B cell (primary cell): Measurements from ENCODE around the gene ONECUT3. TPM values are rescaled to one million over a fixed set of nuclear protein-coding genes. Genes with fewer than 3 reads are reported as not detected.
A peak's percentile ranks its signal among the peaks of the same experiment; 100 is the strongest.

Source experiments
- ATAC-seq: fragments of 200-7000 bp; cut with Tn5 transposase; one replicate; pipeline ENCODE4 v1.10.0; 2021; ENCODE audit warnings: low read depth, mild to moderate bottlenecking, moderate number of reproducible peaks, moderate library complexity
- CTCF ChIA-PET: fragments of 350-600 bp; sonication (Branson Sonifier 250); formaldehyde crosslinking; loops from one replicate; lab custom pipeline; 2021; ENCODE audit warnings: antibody characterized with exemption, inconsistent platforms; lab: Charles Lee
- POLR2A ChIA-PET: fragments of 350-600 bp; sonication (Branson Sonifier 250); formaldehyde crosslinking; loops from one replicate; lab custom pipeline; 2021; ENCODE audit warnings: antibody characterized with exemption; lab: Charles Lee
- DNase-seq: peaks from one replicate; pipeline ENCODE4 v3.0.0; 2013
- H2AFZ ChIP-seq: 2 replicates; pipeline ENCODE4 v1.6.1; 2012; ENCODE audit warnings: mild to moderate bottlenecking, low read depth, low read length; ENCODE audit not compliant: insufficient read depth, poor library complexity, severe bottlenecking
- H3K27ac ChIP-seq, 2 donors: 1 replicate in 1 of 2; 2 replicates in 1 of 2; pipeline ENCODE4 v1.5.1; 2012 to 2013; ENCODE audit warnings: low read length in 2 of 2, mild to moderate bottlenecking in 2 of 2, moderate library complexity in 1 of 2
- H3K27me3 ChIP-seq, 4 experiments: fragments of 200-600 bp in 1 of 4; sonication (generic) in 1 of 4; replicated peaks in 1 of 4; 1 replicate in 2 of 4; 2 replicates in 2 of 4; pipeline versions ENCODE4 v1.6.1 to v1.7.0; 2013 to 2016; ENCODE audit warnings: low read length in 3 of 4, mild to moderate bottlenecking in 2 of 4, mixed read lengths in 1 of 4, moderate library complexity in 1 of 4; ENCODE audit not compliant: insufficient read depth in 4 of 4, control insufficient read depth in 3 of 4; ENCODE audit errors: control extremely low read depth in 1 of 4
- H3K36me3 ChIP-seq, 2 experiments: replicated peaks in 1 of 2; 1 replicate in 1 of 2; 2 replicates in 1 of 2; pipeline versions ENCODE4 v1.6.1 to v1.7.1; 2013; ENCODE audit warnings: low read length in 1 of 2; ENCODE audit not compliant: insufficient read depth in 2 of 2, control insufficient read depth in 1 of 2; ENCODE audit errors: control extremely low read depth in 1 of 2, extremely low read depth in 1 of 2
- H3K4me1 ChIP-seq, 2 donors: fragments of 200-600 bp in 1 of 2; sonication (generic) in 1 of 2; 1 replicate in 1 of 2; 2 replicates in 1 of 2; pipeline versions ENCODE4 v1.5.1 to v1.6.1; 2013 to 2017; ENCODE audit warnings: low read length in 2 of 2; ENCODE audit not compliant: control insufficient read depth in 2 of 2, insufficient read depth in 2 of 2
- H3K4me2 ChIP-seq: replicated peaks from 2 replicates; pipeline ENCODE3; 2012; ENCODE audit warnings: mild to moderate bottlenecking, low read depth, low read length; ENCODE audit not compliant: poor library complexity, severe bottlenecking
- H3K4me3 ChIP-seq, 5 experiments: fragments of 200-600 bp in 1 of 5; sonication (generic) in 1 of 5; 1 replicate in 3 of 5; 2 replicates in 2 of 5; pipeline versions ENCODE4 v1.5.1 to v1.7.0; 2011 to 2016; ENCODE audit warnings: low read length in 4 of 5, mild to moderate bottlenecking in 4 of 5, low read depth in 2 of 5, control low read depth in 1 of 5, moderate library complexity in 1 of 5; ENCODE audit not compliant: insufficient read depth in 1 of 5; ENCODE audit errors: control extremely low read depth in 1 of 5, extremely low read depth in 1 of 5
- H3K79me2 ChIP-seq: fragments of 200-600 bp; sonication (generic); one replicate; pipeline ENCODE4 v1.6.0; 2016; ENCODE audit warnings: low read length; ENCODE audit not compliant: control insufficient read depth, insufficient read depth
- H3K9ac ChIP-seq: fragments of 200-600 bp; sonication (generic); 2 replicates; pipeline ENCODE4 v1.6.1; 2017; ENCODE audit warnings: mild to moderate bottlenecking, low read length, moderate library complexity
- H3K9me3 ChIP-seq, 3 donors: one replicate each; pipeline versions ENCODE4 v1.6.1 to v1.7.1; 2013; ENCODE audit warnings: low read length in 2 of 3; ENCODE audit not compliant: control insufficient read depth in 2 of 3, insufficient read depth in 1 of 3; ENCODE audit errors: control extremely low read depth in 1 of 3
- H4K20me1 ChIP-seq: 2 replicates; pipeline ENCODE4 v1.6.0; 2012; ENCODE audit warnings: mild to moderate bottlenecking, low read length; ENCODE audit not compliant: insufficient read depth, control insufficient read depth, poor library complexity, severe bottlenecking
- H3K27ac Mint-ChIP-seq: one replicate; pipeline ENCODE4 v1.8.0; 2021; ENCODE audit warnings: mixed read lengths
- H3K27me3 Mint-ChIP-seq: one replicate; pipeline ENCODE4 v1.8.0; 2021; ENCODE audit warnings: mixed read lengths
- H3K4me1 Mint-ChIP-seq: one replicate; pipeline ENCODE4 v1.8.0; 2021; ENCODE audit warnings: mixed read lengths
- H3K4me3 Mint-ChIP-seq: one replicate; pipeline ENCODE4 v1.8.0; 2021; ENCODE audit warnings: mixed read lengths
- H3K9me3 Mint-ChIP-seq: one replicate; pipeline ENCODE4 v1.8.0; 2022; ENCODE audit warnings: mixed read lengths; ENCODE audit not compliant: insufficient read depth
- EZH2 ChIP-seq: IDR thresholded peaks from 2 replicates; pipeline ENCODE4 v1.6.1; 2012; ENCODE audit warnings: borderline replicate concordance, low read depth, mild to moderate bottlenecking, moderate library complexity, low read length; ENCODE audit not compliant: insufficient read depth, poor library complexity, severe bottlenecking
- WGBS: methylation state at CpG from one replicate; pipeline ENCODE4 v1.1.5; 2013; ENCODE audit warnings: missing lambda C conversion rate; ENCODE audit not compliant: insufficient coverage; 5-methylcytosine and 5-hydroxymethylcytosine counted together
- intact Hi-C: fragments of 100-400 bp; cut with micrococcal nuclease; formaldehyde crosslinking; loops from one replicate; pipeline ENCODE4 v1.10.0; 2022
- polyA plus RNA-seq: library from polyadenylated mRNA; depleted of rRNA; stranded (reverse); fragments of >200 nt; gene quantifications from 2 replicates; pipeline ENCODE4 v1.2.3, GENCODE V29; 2012
- total RNA-seq, 2 donors: library from RNA; stranded (reverse); fragments of 120-200 nt in 1 of 2; gene quantifications; 1 replicate in 1 of 2; 2 replicates in 1 of 2; pipeline versions ENCODE4 v1.2.3 to v1.2.4, GENCODE V29; 2013 to 2022
- TF ChIP-seq, protein P1 (sequence below): fragments of 200-600 bp; IDR thresholded peaks from one replicate; pipeline ENCODE4 v1.8.0; 2022; ENCODE audit warnings: antibody characterized with exemption, mild to moderate bottlenecking

Gene ONECUT3
- total and polyA plus RNA-seq, 2 donors (not counting 1 experiment from before 2014, with no cell fraction given) = not detected

DNA sequence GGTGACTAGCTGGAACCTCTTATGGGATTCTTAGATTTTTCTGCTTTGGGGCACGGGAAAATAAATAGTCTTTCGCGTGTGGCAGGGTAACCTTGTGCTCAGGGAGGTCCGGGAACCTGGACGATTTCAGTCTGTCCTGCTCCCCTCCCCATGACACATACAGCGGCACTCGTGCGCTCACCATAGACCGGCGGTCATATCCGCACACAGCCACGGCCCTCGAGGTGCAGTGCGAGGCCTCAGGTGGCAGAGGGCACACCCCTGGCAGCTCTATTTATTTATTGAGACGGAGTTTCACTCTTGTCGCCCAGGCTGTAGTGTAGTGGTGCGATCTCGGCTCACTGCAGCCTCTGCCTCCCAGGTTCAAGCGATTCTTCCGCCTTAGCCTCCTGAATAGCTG lies 3.0 kb downstream of the ONECUT3 start:
- peaks cover 52 to 60% of the 10 kb centered on the region in 2 donors for H3K4me1 ChIP-seq
- H3K4me1 Mint-ChIP-seq = peaks cover 25% of the 10 kb centered on the region
- H3K9ac ChIP-seq = no peak overlapping the region
- H3K27me3 ChIP-seq = peaks cover 0 to 83% (median 53%) of the 10 kb centered on the region in 4 experiments
- 6% methylated on average over 17 of the region's 20 CpGs for WGBS
- no peaks in the 10 kb centered on the region for H3K36me3 ChIP-seq
- DNase-seq = peak; percentile 44
- no peak overlapping the region for H3K4me3 Mint-ChIP-seq
- peak overlapping the region; percentile 50 for H3K27ac Mint-ChIP-seq
- CTCF ChIA-PET = no interaction called here
- TF ChIP-seq, protein P1, sequence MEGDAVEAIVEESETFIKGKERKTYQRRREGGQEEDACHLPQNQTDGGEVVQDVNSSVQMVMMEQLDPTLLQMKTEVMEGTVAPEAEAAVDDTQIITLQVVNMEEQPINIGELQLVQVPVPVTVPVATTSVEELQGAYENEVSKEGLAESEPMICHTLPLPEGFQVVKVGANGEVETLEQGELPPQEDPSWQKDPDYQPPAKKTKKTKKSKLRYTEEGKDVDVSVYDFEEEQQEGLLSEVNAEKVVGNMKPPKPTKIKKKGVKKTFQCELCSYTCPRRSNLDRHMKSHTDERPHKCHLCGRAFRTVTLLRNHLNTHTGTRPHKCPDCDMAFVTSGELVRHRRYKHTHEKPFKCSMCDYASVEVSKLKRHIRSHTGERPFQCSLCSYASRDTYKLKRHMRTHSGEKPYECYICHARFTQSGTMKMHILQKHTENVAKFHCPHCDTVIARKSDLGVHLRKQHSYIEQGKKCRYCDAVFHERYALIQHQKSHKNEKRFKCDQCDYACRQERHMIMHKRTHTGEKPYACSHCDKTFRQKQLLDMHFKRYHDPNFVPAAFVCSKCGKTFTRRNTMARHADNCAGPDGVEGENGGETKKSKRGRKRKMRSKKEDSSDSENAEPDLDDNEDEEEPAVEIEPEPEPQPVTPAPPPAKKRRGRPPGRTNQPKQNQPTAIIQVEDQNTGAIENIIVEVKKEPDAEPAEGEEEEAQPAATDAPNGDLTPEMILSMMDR = no peak
- TF ChIP-seq EZH2 = no peak
- no peaks in the 10 kb centered on the region for H3K79me2 ChIP-seq
- peaks cover 0 to 63% (median 0%) of the 10 kb centered on the region in 3 donors for H3K9me3 ChIP-seq
- no peak overlapping the region for H3K27ac ChIP-seq
- POLR2A ChIA-PET = no interaction called here
- H4K20me1 ChIP-seq = peaks cover 9% of the 10 kb centered on the region
- H3K4me3 ChIP-seq = no peak overlapping the region
- intact Hi-C loops = no loop called here
- no peak for ATAC-seq
- H2AFZ ChIP-seq = no peak overlapping the region
- peak overlapping the region; percentile 6 for H3K4me2 ChIP-seq
- no peaks in the 10 kb centered on the region for H3K9me3 Mint-ChIP-seq
- peaks cover 29% of the 10 kb centered on the region for H3K27me3 Mint-ChIP-seq

DNA sequence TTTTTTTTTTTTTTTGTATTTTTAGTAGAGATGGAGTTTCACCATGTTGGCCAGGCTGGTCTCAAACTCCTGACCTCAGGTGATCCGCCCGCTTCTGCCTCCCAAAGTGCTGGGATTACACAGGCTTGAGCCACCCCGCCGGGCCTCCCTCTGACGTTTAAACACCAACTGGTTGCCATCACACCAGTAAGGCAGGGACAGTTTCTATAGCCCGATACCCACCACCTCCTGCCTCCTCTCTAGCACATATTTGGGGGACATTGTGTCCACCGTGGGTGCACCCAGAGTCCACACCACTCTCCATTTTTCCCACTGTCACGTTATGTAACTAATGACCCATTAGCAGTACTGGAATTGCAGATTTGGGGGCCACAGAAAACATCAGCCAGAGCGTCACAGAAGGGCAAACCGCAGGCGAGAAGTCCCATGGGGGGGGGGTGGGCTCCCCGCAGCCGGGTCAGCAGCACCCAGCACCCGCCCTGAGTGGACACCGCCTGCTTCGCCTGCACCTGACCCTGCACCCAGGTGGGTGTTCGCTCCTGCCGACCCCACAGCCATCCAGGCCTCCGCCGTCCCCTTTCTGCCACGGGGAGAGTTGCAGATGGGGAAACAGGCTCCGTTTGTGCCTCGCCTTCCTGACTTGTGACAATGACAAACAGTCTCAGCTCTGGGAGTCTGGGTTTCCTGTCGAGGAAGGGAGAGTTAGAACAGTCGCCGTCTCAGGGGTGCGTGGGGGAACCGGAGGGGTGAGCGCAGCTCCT lies 3.6 kb downstream of the ONECUT3 start:
- Mint-ChIP-seq H3K4me3 (peak overlapping the region; percentile 55), H3K4me1 (peaks cover 19% of the 10 kb centered on the region), H3K27ac (peak overlapping the region; percentile 67), H3K9me3 (no peaks in the 10 kb centered on the region), H3K27me3 (peaks cover 29% of the 10 kb centered on the region)
- H3K4me3 ChIP-seq = no peak overlapping the region
- peaks cover 0 to 83% (median 53%) of the 10 kb centered on the region in 4 experiments for H3K27me3 ChIP-seq
- no peaks in the 10 kb centered on the region for H3K79me2 ChIP-seq
- no peak overlapping the region for H3K27ac ChIP-seq
- intact Hi-C loops = no loop called here
- WGBS = 7% methylated on average over 20 of the region's 29 CpGs
- H3K9ac ChIP-seq = no peak overlapping the region
- peaks cover 9% of the 10 kb centered on the region for H4K20me1 ChIP-seq
- TF ChIP-seq, protein P1 = no peak
- no peak for TF ChIP-seq EZH2
- POLR2A ChIA-PET = interaction anchor here (0.6 kb wide), 1 partner anchor 145 kb away, joined by 13 read pairs; no protein-coding TSS in a partner anchor
- H3K4me1 ChIP-seq = peaks cover 48 to 53% of the 10 kb centered on the region in 2 donors
- ATAC-seq (no peak), DNase-seq (peak; percentile 49)
- CTCF ChIA-PET = no interaction called here
- H2AFZ ChIP-seq = no peak overlapping the region
- H3K4me2 ChIP-seq = peak overlapping the region; percentile 64
- H3K36me3 ChIP-seq = no peaks in the 10 kb centered on the region
- H3K9me3 ChIP-seq = peaks cover 0 to 63% (median 0%) of the 10 kb centered on the region in 3 donors
